Measurements from ENCODE around the gene CCDC117.

- TF ChIP-seq CTCF (IDR thresholded peaks at IDR 0.05 in 4 of 5, conservative IDR thresholded peaks at IDR 0.05 in 1 of 5): no peak
- TF ChIP-seq POLR2A (IDR thresholded peaks at IDR 0.05): peak; percentile 100
These were observed 28.0 kb downstream of the CCDC117 start, which contains the start of gene XBP1 for GRCh38 chr22:28800308-28801041.
